Astrocyte of the spinal cord (primary cell): ENCODE data around the gene CNTN5.
A peak's percentile ranks its signal among the peaks of the same experiment; 100 is the strongest.

Experiments used
- DNase-seq: peaks from one replicate; pipeline ENCODE4 v3.0.0; 2011; ENCODE audit warnings: low read depth, low spot score
- H3K4me3 ChIP-seq: 2 replicates; pipeline ENCODE4 v1.5.1; 2011; ENCODE audit warnings: low read depth, mild to moderate bottlenecking, low read length, moderate library complexity
- in situ Hi-C: cut with HindIII; loops from 2 replicates; pipeline ENCODE4 v1.10.0; 2017; ENCODE audit warnings: low sequenced_read_pairs
- TF ChIP-seq, protein P1 (sequence below): IDR thresholded peaks from 2 replicates; pipeline ENCODE4 v1.5.1; 2012; ENCODE audit warnings: low read depth, mild to moderate bottlenecking, low read length, inconsistent platforms

CNTN5 gene

DNA sequence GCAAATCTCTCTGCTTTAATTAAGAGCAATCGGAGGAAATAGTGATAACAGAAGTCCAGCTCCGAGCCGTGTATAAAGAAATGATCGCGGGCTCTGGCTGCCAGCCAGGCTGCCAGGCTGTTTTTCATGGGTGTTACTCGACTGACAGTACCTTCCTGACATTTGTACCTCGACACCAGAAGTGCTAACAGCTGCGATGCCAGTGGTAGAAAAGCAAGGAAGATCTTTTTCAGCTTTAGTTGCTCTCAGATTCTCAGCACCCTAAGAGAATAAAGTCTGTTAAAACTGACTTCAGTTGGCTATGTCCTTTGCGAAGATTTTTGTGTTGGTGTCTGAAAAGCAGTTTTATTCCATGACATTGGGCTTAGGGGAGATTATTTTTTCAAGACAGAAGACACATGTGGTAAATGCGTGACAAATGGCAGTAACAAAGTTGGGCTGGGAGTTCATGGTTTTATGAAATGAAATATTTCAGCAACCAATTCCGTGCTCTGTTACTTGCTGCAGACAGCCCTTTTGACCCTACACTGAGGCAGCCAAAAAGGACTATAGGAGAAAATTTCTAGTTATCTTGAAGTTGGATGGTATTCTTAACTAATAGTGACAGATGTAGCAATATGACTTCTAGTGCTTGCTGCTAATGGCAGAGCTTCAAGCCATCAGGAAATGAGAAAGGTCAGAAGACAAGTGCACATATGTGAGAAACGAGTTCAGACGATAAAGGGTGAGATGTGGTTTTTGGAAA, 296.2 kb downstream of the CNTN5 start:
- TF ChIP-seq, protein P1, sequence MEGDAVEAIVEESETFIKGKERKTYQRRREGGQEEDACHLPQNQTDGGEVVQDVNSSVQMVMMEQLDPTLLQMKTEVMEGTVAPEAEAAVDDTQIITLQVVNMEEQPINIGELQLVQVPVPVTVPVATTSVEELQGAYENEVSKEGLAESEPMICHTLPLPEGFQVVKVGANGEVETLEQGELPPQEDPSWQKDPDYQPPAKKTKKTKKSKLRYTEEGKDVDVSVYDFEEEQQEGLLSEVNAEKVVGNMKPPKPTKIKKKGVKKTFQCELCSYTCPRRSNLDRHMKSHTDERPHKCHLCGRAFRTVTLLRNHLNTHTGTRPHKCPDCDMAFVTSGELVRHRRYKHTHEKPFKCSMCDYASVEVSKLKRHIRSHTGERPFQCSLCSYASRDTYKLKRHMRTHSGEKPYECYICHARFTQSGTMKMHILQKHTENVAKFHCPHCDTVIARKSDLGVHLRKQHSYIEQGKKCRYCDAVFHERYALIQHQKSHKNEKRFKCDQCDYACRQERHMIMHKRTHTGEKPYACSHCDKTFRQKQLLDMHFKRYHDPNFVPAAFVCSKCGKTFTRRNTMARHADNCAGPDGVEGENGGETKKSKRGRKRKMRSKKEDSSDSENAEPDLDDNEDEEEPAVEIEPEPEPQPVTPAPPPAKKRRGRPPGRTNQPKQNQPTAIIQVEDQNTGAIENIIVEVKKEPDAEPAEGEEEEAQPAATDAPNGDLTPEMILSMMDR = no peak
- peak; percentile 5 for DNase-seq

DNA sequence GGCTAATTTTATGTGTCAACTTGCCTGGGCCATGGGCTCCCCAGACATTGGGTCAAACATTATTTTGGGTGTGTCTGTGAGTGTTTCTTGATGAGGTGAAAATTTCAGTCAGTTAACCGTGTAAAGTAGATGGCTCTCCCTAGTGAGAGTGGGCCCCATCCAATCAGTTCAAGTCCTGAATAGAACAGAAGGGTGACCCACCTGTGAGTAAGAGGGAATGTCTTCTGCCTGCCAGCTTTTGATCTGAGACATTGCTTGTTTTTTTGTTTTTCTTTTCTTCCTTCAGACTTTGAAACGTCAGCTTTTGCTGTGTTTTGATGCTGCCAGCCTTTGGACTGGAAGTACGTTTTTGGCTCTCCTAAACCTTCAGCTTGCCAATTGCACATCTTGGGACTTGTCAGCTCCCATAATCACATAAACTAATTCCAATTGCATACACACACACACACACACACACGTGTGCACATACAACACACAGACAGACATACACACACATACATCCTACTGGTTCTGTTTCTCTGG, 300.1 kb downstream of the CNTN5 start:
- TF ChIP-seq, protein P1 = no peak
- no peak overlapping the region for H3K4me3 ChIP-seq
- in situ Hi-C loops = no loop called here
- no peak for DNase-seq

More for the DNA sequence above, 296.2 kb downstream of the CNTN5 start:
- no peak overlapping the region for H3K4me3 ChIP-seq
- in situ Hi-C loops = no loop called here

- DNase-seq = peak; percentile 84
- TF ChIP-seq, protein P1 = no peak
- in situ Hi-C loops = no loop called here
- H3K4me3 ChIP-seq = no peak overlapping the region
These were observed 305.1 kb downstream of the CNTN5 start for GRCh38 chr11:99325847-99326246.

DNA sequence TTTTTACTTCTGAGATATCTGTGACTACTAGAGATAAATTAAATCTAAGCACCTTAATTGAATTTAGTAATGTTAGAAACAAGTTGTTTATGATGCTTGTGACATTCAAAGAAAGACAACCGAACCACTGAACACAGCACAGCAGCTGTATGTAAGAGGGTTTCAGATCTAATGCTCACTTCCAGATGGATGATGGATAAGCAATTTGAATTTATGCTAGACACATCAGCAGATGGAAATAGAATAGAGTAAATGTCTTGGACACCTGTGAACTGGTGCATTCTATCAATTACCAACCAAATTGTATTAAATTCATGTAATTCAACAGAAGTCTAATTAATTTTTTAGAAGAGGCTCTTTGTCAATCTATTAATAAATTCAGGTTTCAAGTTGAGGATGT, 306.3 kb downstream of the CNTN5 start:
- no peak for DNase-seq
- TF ChIP-seq, protein P1 = no peak
- no peak overlapping the region for H3K4me3 ChIP-seq
- in situ Hi-C loops = no loop called here

- no peak for DNase-seq
- TF ChIP-seq, protein P1 = no peak
- in situ Hi-C loops = no loop called here
- H3K4me3 ChIP-seq = no peak overlapping the region
These were observed 306.8 kb downstream of the CNTN5 start for GRCh38 chr11:99327527-99327926.

DNA sequence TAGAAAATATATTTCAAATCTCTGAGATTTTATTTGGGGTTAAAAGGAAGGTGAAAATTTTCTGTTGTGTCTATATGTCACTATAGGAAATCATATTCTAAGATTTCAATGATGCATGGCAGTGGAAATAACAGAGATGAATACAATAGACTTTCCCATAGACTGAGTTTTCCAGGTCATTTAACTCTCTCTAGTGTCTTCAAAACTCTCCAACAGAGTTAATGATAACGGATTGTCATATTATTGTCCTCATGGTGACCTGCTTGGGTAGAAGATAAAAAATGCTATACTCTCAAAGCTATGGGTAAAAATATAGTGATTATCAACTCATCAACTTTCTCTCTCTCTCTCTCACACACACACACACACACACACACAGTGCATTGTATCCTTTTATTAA, 312.9 kb downstream of the CNTN5 start:
- H3K4me3 ChIP-seq = no peak overlapping the region
- DNase-seq = no peak
- TF ChIP-seq, protein P1 = no peak
- in situ Hi-C loops = no loop called here
